GM06990 (cell line): ENCODE measurements around the gene GABBR2.

ENCODE experiments used
- DNase-seq: peaks from one replicate; pipeline ENCODE4 v3.0.0-alpha.2; 2011; ENCODE audit not compliant: insufficient read length; ENCODE audit errors: extremely low read depth
- H3K27me3 ChIP-seq: replicated peaks from 2 replicates; pipeline ENCODE4 v1.6.0; 2011; ENCODE audit warnings: low read length; ENCODE audit not compliant: control insufficient read depth, insufficient read depth
- H3K36me3 ChIP-seq: 2 replicates; pipeline ENCODE4 v1.5.1; 2011; ENCODE audit warnings: low read length; ENCODE audit not compliant: control insufficient read depth, insufficient read depth
- H3K4me3 ChIP-seq: replicated peaks from 2 replicates; pipeline ENCODE4 v1.5.1; 2011; ENCODE audit warnings: low read depth, mild to moderate bottlenecking, control low read depth, low read length
- TF ChIP-seq, protein P1 (sequence below): IDR thresholded peaks from 2 replicates; pipeline ENCODE4 v1.5.1; 2011; ENCODE audit warnings: low read length, control low read depth, mild to moderate bottlenecking, inconsistent platforms; ENCODE audit not compliant: insufficient read depth, poor library complexity, severe bottlenecking

The GABBR2 gene

DNA sequence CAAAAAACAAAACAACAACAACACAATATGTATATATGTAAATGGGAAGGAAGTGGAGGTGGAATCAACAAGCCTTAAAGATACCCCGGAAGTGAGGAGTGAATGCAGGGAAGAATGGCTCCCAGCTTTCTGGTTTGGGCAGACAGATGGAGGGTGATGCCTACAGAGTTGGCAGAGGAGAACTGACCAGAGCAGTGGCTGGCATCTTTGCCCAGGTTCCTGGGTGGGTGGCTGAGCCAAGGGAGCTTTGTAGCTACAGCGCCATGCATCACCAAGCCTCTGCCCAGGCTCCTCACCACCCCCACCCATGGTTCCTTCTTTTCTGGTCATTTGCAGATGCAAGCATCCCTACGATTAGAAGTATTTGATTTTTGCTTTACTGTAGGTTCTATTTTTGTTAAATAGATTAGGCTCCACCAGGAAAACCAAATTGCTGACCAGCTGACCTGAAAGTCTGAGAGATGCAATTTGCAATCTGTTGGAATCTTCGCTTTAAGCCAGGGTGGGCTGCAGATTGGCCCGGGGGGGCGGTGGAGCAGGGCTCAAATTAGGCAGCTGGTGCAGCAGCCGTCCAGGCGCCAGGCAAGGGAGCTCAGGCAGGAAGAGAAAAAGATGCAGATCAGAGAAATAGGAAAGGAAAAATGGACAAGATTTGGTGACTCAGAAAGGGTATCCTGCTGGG, 290.0 kb downstream of the GABBR2 start:
- TF ChIP-seq, protein P1, sequence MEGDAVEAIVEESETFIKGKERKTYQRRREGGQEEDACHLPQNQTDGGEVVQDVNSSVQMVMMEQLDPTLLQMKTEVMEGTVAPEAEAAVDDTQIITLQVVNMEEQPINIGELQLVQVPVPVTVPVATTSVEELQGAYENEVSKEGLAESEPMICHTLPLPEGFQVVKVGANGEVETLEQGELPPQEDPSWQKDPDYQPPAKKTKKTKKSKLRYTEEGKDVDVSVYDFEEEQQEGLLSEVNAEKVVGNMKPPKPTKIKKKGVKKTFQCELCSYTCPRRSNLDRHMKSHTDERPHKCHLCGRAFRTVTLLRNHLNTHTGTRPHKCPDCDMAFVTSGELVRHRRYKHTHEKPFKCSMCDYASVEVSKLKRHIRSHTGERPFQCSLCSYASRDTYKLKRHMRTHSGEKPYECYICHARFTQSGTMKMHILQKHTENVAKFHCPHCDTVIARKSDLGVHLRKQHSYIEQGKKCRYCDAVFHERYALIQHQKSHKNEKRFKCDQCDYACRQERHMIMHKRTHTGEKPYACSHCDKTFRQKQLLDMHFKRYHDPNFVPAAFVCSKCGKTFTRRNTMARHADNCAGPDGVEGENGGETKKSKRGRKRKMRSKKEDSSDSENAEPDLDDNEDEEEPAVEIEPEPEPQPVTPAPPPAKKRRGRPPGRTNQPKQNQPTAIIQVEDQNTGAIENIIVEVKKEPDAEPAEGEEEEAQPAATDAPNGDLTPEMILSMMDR: no peak
- Histone ChIP-seq H3K36me3 (no peaks in the 10 kb centered on the region), H3K4me3 (no peak overlapping the region), H3K27me3 (no peaks in the 10 kb centered on the region; the same call in 1 of the 2 replicates)
- no peak for DNase-seq

DNA sequence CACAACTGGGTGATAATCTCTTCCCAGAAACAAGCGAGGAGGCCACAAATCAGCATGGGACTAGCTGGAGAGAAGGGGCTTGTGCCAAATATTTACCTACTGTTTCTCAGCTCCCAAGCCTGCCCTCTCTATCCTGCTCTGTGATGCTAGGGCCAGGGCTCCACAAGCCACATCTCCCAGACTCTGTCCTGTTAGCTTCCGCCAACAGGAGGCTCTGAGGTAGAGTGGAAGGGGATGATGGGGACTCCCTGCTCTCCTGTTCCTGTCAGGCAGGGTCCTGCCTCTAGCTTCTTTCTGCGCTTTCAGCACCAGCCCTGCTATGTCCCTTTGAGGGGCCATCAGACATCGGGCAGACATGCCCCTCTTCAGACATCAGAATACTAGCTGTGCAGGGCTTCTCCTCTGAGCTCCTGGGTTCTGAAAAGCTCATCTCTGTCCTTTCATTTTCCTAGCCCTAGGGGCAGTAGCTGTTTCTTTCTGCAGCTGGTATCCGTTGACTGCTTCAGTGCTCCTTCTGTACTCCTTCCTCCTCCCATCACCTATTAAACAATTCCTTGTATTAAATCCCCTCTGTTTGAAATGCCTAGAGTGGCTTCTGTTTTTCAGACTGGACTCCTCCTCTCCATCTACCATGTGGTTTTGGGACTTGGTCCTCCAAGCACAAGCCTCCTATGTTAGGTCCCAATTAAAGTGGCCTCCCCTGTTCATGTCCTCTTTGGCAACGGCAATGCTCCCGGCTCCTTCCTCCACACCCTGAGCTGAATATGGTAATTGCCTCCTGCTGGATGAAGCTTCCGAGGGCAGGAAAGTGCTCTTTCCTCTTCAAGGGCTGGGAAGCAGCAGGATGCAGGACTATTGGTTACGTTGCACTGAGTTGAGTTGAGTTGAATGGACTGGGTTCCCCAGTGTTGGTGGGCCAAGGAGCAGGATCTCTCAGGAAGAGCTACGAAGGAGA, 292.2 kb downstream of the GABBR2 start:
- no peak overlapping the region for H3K4me3 ChIP-seq
- no peaks in the 10 kb centered on the region; the same call in 1 of the 2 replicates for H3K27me3 ChIP-seq
- H3K36me3 ChIP-seq: no peaks in the 10 kb centered on the region
- TF ChIP-seq, protein P1: no peak
- no peak for DNase-seq

DNA sequence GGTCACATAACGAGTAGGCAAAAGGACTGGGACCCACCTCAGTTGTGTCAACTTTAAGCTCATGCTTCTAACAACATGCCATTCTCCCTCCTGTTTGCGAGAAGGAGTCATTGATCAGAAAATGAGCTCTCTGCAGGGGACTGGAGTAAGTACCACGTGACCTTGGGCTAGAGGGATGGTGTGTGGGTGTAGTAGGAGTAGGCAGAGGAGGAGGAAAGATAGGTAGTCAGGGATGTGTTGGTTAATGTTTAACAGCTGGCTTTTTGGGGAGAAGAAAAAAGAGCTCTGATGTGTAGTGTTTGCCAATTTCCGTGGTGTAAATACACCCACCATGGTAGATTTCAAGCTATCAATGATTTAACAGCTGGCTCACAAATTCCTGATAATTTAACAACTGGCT, 293.0 kb downstream of the GABBR2 start:
- TF ChIP-seq, protein P1: no peak
- H3K4me3 ChIP-seq: no peak overlapping the region
- DNase-seq: no peak
- H3K36me3 ChIP-seq: no peaks in the 10 kb centered on the region
- H3K27me3 ChIP-seq: no peaks in the 10 kb centered on the region; the same call in 1 of the 2 replicates

- no peak for DNase-seq
- Histone ChIP-seq H3K4me3 (no peak overlapping the region), H3K27me3 (no peaks in the 10 kb centered on the region; the same call in 1 of the 2 replicates), H3K36me3 (no peaks in the 10 kb centered on the region)
- TF ChIP-seq, protein P1: no peak
Observed at GRCh38 chr9:98413084-98413483, 295.7 kb downstream of the GABBR2 start.

- no peak overlapping the region for H3K4me3 ChIP-seq
- H3K36me3 ChIP-seq: no peaks in the 10 kb centered on the region
- no peaks in the 10 kb centered on the region for H3K27me3 ChIP-seq
- TF ChIP-seq, protein P1: no peak
- DNase-seq: no peak
Observed at GRCh38 chr9:98412101-98412842, 296.5 kb downstream of the GABBR2 start.
